Prostate gland (tissue), 1 donor: ENCODE measurements around the gene TTPAL.

ENCODE experiments used
- POLR2A ChIP-seq: fragments of 450-650 bp; IDR thresholded peaks from one replicate; pipeline ENCODE4 v1.6.1; 2016; ENCODE audit warnings: antibody characterized with exemption, mild to moderate bottlenecking
- POLR2AphosphoS5 ChIP-seq: sonication (generic); formaldehyde crosslinking; IDR thresholded peaks from one replicate; pipeline ENCODE4 v1.6.1; 2017; ENCODE audit warnings: antibody characterized with exemption

DNA sequence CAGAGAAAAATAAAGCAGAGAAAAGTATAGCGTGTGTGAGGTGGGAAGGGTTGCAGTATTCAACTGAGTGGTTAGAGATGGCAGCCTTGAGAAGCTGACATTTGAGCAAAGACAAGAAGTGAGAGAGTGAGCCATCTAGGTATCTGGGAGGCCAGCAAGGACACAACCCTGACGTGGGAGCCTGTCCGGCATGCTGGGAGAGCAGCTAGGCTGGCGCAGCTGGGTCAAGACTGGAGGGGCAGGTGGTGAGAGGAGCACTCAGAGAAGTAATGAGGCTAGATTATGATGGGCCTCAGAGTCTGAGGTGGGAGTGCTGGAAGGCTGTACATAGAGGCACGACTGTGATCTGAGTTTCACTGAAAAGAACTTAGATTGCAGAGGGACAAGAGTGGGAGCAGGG is 12.9 kb downstream of the TTPAL start:
- no peak for TF ChIP-seq POLR2AphosphoS5
- no peak for TF ChIP-seq POLR2A
